Breast epithelium (tissue), 3 donors: ENCODE data around the gene BPIFA1.

Source experiments
- CTCF ChIP-seq, 3 donors: fragments of 450-650 bp; IDR thresholded peaks; one replicate each; pipeline ENCODE4 v1.5.1; 2016 to 2017; ENCODE audit warnings: antibody characterized with exemption in 3 of 3, mild to moderate bottlenecking in 3 of 3, moderate library complexity in 3 of 3
- POLR2AphosphoS5 ChIP-seq, 3 donors: sonication (generic); formaldehyde crosslinking; IDR thresholded peaks; one replicate each; pipeline ENCODE4 v1.6.1; 2017; ENCODE audit warnings: antibody characterized with exemption in 3 of 3

GRCh38 chr20:33211817-33212424, 23.9 kb upstream of the BPIFA1 start:
- no peak for TF ChIP-seq POLR2AphosphoS5 (IDR thresholded peaks at IDR 0.05)
- no peak for TF ChIP-seq CTCF (IDR thresholded peaks at IDR 0.05)
